ENCODE measurements around the gene CACNA1S.

- TF ChIP-seq CTCF (IDR thresholded peaks at IDR 0.05) (no peak), EZH2 (IDR thresholded peaks at IDR 0.05; ENCODE audit: borderline replicate concordance, insufficient read depth, low read depth, low read length, poor library complexity, severe bottlenecking) (no peak)
These were observed 111.8 kb downstream of the CACNA1S start for GRCh38 chr1:201000391-201000790.

Measured in B cell (primary cell).